Stimulated activated CD4-positive, alpha-beta T cell treated with anti-CD3 and anti-CD28 coated beads, TNF-alpha, amount 100 ng/mL, for 4 hours (primary cell): Measurements from ENCODE around the gene TMEM165.

Experiments
- DNase-seq, 3 experiments: peaks; one replicate each; pipeline ENCODE4 v3.0.0-alpha.2; 2020; ENCODE audit warnings: low read depth in 3 of 3

Gene TMEM165

GRCh38 chr4:55458164-55458563 is 62.4 kb downstream of the TMEM165 start:
- no peak for DNase-seq

GRCh38 chr4:55458611-55459010 is 62.9 kb downstream of the TMEM165 start:
- no peak for DNase-seq

DNA sequence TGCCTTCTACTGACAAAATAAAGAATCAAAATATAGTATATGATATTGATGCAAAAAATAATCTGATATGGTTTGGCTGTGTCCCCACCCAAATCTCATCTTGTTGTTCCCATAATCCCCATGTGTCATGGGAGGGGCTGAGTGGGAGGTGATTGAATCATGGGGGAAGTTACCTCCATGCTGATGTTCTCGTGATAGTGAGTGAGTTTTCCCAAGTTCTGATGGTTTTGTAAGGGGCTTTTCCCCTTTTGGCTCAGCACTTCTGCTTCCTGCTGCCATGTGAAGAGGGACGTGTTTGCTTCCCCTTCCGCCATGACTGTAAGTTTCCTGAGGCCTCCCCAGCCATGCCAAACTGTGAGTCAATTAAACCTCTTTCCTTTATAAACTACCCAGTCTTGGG is 70.2 kb downstream of the TMEM165 start:
- no peak for DNase-seq

DNA sequence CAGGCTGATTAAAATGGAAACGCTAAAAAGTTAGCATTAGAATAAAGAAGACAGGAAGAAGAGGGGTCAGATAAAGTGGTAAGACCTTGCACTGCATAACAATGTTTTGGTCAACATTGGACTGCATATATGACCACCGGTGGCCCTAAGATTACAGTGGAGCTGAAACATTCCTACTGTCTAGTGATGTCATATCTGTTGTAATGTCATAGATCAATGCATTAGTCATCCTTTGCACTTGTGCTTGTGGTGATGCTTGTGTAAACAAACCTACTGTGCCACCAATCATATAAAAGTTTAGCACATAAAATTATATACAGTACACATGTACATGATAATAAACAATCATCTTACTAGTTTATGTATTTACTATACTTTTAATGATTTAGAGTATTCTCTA is 73.0 kb downstream of the TMEM165 start:
- DNase-seq, result no peak

DNA sequence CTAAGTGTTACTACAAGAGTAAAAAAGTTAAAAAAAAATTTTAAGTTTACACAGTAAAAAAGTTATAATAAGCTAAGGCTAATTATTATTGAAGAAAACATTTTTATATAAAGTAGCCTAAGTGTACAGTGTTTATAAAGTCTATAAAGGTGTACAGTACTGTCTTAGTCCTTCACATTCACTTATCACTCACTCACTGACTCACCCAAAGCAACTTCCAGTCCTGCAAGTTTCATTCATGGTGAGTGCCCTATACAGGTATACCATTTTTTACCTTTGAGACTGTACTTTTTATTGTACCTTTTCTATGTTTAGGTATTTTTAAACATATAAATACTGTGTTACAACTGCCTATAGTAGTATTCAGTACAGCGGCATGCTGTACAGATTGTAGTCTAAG is 74.2 kb downstream of the TMEM165 start:
- no peak for DNase-seq
